HG03280 (cell line): ENCODE measurements around the gene FIGNL1.
"Not testable (repeated sequence)": the region's sequence is repeated elsewhere in the genome, so short reads cannot be mapped to it uniquely, and the experiment has no call there.

Experiments
- ATAC-seq: cut with Tn5 transposase; IDR thresholded peaks from one replicate; pipeline ENCODE4 v1.9.1; 2021; ENCODE audit warnings: mild to moderate bottlenecking, moderate library complexity; ENCODE audit not compliant: unreplicated experiment

The FIGNL1 gene

DNA sequence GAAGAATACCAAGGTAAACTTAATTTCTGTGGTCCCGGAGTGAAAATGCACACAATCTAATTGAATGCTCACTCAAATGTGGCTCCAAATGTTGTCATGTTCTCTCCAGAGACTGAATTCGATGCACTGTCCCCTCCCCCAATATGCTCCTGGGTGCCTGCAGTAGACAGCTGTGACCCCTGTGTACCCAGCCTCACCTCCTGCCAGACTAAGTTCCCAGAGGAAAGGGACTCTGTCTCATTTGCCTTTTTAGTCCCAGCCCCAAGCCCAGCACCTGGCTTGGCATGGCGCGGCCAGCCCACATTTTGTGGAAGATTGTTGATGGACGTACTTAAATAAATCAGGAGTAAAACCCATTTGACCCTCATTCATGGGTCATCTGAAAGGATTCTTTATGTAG is 21.8 kb upstream of the FIGNL1 start:
- no peak for ATAC-seq

DNA sequence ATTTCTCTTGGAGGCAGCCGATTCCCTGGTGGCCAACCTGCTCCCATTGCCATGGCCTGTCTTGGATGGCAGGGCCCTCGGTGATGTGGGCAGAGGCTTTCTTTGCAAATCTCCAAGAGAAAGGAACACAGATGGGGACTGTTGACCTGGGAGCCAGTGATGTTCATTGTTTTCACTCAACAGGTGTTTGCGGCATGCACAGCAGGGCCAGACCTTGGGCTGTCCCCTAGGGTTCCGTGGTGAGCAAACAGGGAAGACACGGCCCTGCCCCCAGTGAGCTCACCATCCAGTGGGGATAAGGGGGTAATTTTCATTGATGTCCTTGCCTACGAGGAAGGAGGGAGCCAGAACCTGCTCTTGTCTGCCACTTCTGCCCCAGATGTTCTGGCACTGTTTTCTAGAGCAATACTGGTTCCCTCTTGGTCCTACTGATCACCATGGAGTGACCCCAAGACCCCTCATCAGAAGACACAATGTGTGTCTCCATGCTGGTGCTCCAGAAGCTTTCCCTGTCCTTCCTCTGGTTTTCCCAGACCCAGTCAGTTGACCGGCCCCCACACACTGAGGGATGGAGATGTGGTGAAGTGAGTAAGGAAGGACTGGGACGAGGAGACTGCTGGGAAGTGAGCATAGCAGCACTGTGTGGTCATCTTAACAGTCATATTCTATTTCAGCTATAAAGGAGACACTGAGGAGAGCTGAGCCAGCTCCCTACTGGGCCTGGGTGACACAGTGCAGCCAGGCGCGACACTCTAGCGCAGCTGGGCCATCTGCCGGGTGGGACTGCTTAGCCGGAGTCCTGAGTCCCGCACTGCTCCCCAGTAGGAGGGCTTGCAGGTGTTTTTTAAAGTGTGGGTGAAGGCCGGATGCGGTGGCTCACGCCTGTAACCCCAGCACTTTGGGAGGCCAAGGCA is 20.4 kb upstream of the FIGNL1 start:
- no peak for ATAC-seq

DNA sequence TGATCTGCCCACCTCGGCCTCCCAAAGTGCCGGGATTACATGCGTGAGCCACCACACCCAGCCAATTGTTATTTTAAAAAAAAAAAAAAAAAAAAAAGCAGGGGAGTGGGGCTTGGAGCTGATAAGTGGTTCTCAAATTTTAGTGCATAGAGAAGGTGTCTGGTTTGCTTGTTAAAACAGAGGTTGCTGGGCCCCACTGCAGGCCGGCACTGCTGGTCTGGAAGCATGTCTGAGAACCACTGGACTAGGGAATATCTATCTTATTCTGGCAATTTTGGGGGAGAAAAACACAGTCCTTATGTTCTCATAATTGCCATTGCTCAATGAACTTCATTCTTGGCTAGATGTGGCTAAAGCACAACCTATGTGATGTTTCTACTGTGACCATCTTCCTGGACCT is 19.0 kb upstream of the FIGNL1 start:
- ATAC-seq = no peak

DNA sequence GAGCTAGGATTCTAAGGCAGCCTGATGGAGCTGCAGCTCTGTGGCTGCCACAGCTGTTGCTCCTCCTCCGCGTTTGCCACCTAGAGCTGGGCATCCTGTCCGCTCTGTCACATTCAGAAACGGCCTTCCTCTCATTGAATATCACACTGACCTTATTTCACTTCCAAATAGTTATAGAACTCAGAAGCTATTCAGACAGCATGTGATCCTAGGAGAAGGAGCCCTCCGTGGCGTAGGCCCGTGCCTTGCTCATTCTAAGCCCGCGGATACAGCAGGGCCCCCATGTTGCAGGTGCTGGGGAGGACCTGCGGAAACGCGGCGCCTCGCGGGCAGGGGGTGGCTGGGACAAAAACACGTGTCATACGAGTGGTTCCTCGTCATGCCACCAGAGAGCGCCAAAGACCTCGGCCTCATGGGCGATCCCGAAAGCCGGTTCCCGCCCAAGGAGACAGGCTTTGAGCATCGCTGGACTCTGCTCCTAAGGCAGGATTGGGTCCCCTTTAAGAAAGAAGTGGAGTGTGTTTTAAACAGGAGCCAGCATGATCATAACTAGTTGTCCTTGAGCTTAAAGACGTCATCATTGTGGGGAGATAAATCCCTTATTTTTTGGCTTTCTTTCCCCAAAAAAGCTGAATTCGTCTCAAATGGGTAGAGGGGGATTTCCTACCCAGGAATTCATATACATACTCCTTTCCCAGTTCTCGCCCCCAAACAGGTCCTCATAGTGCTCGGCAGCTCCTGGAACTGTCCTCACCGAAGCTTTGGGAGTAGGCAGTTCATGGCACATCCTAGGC is 17.9 kb upstream of the FIGNL1 start:
- ATAC-seq = peak; percentile 81

DNA sequence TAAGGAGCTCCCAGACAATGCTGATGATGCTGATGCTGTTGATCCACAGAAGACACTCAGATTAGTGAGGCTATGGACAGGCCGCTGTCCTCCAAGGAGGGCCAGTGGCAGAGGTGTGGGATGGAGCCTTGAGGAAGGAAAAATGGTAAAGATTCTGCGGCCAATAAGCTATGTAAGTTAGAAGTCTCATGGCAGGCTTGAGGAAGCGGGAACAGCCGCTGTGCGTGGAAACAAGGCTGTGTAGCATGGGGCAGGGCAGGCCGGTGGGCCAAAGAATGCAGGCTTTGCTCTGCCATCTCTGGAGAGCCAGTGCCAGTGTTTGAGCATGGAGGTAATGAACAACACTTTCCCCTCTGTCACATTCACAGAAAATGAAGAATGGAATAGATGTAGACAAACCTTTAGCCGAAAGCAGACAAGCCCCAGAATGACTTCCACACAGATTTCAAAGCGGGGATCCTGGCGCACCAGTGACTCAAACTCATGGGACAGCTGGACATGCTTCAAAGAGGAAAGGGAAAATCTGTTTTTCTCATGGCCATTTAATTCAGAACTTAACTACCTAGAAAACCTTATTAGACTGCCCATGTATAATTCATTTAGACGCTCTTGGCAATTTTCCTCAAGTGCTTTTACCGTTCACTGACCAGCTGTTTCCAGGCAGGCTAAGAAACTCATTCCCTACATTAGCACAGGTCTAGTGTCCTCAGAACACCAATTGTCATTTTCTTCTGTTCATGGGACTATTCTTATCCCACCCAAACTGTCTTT is 16.9 kb upstream of the FIGNL1 start:
- no peak for ATAC-seq

DNA sequence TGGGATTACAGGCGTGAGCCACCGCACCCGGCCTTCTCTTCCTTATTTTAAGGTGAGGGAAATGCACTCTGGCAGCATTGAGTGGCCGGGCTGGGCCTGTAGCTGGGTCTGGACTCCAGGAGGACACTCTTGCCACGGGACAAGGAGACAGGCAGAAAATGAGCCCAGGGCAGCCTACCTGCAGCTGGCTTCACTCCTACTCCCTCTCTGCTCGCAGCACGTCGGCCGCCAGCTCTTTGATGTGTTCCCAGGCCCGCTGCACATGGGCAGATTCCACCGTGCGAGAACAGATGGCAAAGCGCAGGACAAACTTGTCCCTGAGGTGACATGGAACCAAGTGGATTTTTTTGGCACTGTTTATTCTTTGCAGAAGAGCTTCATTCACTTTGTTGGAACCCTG is 12.9 kb upstream of the FIGNL1 start:
- no peak for ATAC-seq

DNA sequence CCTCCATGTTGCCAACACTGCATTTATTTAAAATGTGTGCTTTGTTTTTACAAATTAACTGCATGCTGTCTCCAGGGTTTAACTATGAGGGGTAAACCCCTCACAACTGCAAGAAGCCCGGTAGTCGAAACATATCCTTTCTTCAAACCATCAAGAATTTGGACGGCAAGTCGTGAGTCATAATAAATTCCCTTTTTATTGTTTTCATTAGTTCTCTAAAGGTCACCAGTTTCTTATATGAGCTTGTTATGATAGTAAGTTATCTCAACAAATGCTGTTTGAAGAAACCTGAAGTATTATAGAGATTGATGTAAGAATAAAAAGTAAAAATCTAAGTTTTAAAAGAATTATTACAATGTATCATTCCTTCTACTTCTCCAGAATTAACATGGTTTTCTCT is 12.2 kb upstream of the FIGNL1 start:
- no peak for ATAC-seq

DNA sequence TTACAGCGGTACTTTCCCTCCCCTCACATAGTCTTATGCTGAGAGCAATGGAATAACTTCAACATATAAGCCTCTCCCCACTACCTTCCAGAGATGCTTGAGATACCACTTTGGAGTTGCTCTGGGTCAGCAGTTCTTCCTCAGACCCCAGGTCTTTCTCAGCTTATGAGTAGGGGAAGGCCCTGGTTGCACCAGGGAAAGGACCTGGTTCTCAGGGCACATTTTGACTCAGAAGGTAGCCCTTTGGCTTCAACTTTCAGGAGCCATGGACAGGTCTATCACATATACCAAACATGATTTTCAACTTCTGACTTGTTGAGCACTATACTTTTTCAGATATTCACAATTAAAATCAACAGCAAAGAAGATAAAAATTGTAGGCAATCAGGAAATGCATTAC is 11.5 kb upstream of the FIGNL1 start:
- no peak for ATAC-seq

DNA sequence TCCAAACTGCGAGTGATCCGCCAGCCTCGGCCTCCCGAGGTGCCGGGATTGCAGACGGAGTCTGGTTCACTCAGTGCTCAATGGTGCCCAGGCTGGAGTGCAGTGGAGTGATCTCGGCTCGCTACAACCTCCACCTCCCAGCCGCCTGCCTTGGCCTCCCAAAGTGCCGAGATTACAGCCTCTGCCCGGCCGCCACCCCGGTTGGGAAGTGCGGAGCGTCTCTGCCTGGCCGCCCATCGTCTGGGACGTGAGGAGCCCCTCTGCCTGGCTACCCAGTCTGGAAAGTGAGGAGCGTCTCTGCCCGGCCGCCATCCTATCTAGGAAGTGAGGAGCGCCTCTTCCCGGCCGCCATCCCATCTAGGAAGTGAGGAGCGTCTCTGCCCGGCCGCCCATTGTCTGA is 9.0 kb upstream of the FIGNL1 start:
- not testable (repeated sequence) for ATAC-seq

DNA sequence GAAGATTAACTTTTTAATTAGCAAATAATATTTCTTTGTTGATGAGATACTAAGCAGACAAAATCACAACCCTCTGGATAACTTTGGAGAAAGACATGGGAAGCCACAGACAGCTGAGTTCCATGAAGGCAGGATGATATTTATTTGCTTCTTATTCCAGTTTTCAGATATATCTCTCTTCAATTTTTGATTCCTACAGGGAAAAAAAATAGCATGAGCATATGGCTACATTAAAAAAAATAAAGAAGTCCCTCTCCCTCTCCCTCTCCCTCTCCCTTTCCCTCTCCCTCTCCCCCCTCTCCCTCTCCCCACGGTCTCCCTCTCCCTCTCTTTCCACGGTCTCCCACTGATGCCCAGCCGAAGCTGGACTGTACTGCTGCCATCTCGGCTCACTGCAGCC is 8.5 kb upstream of the FIGNL1 start:
- not testable (repeated sequence) for ATAC-seq

DNA sequence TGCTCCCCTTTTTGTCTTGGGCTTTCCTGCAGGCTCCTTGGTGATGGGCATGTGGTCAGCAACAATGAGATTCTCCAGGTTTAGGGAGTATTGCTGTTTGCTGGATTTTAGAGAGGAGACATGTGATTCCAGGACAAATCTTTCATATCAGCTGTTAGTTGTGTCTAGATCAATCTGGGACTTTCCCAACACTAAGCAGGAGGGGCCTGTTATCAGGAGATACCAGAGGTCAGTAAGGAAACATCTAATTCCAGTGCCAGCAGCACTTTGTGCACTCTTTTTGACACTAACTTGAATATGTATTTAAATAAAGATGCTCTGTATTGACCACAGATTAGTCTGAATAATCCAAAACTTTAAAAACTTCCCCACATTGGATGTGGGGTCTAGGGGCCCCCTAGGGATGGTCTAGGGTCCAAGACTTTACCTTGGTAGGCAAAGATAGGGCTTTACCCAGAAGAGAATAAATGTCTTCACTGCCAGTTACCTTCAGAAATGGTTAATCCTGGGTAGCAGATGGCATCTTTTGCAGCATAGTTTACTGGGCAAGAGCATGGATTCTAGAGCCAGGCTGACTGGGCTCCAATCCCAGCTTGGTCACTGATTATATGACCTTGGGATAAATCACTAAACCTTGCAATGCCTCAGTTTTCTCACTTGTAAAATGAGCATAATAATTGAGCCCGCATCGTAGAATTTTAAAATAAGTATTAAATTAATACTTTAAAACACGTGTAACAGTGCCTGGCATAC is 6.4 kb upstream of the FIGNL1 start:
- ATAC-seq = no peak

DNA sequence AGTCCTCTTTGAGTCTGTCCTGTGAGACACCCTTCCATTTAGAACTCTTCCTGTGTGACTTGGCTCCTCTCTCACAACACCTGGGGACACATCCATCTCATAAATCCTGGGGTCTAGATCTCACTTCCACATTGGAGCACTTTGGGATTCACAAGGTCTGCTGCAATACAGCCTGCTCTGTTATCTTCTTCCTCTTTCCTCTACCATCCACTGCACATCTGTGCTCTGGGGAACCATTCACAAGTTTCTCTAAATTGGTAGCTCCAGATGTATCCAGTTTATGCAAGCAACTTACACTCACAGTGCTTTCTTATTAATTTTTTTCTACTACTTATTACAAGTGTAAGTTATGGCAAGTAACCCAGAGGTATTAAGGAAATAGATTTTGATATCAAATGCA is 5.5 kb upstream of the FIGNL1 start:
- no peak for ATAC-seq

DNA sequence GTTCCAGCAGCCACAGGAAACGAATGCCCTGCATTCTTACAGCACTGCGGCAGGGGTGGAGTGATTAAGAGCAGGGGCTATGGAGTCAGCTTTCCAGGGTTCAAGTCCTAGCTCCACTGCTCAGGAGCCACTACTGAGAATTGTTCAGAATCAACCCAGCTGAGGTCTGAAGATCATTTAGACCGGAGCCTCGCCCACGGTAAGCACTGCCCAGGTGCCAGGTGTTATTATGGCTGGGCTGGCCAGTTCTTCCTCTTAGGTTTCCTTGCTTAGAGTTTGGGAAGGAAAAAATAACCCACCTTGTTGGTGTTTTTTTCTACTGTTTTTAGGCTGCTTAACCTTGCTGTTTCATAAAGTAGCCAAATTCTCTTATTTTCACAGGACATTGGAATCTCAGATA is 4.8 kb upstream of the FIGNL1 start:
- ATAC-seq = no peak

DNA sequence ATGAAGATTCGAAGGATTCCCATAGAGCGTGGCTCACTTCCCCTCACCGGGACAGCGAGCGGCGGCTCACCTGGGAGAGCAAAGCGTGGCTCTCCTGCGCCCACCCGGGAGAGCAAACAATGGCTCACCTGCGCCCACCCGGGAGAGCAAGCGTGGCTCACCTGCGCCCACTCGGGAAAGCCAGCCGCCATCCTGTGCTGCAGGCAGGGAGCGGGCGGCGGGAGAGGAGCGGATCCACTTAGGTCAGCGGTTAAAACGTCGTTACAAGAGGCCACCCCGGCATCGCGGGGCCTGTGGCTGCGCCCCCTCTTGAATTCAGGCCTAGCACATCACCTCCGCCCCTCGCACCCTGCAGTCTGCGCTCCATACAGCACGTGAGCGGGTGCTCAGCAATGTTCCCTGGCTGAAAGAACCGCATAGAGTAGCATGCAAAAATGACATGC is 461 bp upstream of the FIGNL1 start:
- ATAC-seq = no peak

DNA sequence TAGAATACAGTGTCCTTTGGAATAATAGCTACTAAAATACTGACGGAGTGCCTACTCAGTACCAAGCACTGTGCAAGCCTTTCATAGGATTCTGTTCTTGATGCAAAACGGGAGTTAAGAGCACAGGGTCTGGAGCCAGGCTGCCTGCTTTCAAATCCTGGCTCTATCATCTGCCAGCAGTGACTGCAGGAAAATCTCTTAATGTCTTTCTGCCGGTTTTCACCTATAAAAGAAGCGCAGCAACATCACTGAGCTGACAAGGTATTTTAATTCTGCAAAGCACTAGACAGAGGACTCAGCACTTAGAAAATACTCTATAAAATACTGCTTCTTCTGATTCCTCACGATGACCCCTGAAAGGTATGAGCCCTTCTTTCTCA is 659 bp downstream of the FIGNL1 start:
- ATAC-seq = no peak

DNA sequence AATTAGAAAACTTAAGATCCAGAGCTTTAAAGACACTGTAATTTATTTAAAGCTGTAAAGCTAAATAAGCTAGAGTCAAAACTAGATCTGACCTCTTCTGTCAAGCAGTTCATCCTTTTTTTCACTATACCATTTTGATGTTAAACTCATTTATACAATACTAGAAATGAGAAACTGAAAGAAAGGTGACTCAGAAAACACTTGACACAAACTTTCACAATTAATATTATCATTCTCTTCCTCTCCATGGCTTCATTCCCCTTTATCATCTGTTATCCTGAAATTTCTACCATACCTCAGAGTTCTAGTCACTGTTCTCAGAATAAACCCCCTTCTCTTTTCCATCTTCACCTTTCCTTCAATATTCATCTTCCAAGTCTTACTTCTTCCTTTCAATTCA is 1.3 kb downstream of the FIGNL1 start:
- ATAC-seq = peak; percentile 28

DNA sequence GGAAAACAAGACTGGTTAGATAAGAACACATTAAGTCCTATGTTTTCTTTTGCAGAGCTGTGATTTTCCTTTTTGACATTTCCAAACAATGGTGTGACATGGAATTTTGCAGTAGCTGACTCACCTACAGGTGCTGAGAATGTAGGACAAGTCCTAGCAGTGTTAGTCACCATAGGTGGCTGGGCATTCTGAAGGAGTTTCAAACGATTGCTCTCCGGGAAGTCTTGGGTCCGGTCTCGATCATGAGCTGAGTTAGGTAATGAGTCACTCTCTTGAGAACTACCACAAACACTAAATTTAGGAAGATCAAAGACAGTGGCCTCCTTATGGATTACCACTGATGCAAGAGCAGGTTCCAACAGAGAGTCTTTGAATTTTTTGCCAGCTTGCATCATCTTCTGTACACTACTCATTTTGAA is 3.6 kb downstream of the FIGNL1 start:
- no peak for ATAC-seq

DNA sequence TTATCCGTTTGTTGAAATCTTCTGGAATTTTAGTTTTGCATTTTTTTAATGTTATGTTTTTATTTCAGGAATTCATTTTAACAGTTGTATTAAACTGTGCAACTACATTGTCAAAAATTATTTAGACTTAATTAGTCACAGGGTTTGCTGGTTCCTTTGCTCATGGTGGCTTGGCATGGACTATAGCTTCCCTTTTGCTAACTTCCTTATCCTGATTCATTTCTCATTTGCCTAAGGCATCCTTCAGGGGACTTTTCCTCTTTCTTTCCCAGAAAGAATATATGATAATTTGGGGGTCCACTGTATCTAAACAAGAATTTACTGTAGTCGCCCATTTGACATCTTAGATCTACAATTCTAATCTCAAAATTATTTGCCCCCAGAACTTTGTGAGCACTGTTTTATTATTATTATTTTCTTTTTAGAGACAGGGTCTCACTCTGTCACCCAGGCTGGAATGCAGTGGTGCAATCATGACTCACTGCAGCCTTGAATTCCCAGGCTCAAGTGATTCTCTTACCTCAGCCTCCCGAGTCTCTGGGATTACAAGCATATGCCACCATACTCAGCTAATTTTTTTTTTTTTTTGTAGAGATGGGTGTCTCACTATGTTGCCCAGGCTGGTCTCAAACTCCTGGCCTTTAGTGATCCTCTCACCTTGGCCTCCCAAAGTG is 13.9 kb downstream of the FIGNL1 start:
- ATAC-seq = no peak

DNA sequence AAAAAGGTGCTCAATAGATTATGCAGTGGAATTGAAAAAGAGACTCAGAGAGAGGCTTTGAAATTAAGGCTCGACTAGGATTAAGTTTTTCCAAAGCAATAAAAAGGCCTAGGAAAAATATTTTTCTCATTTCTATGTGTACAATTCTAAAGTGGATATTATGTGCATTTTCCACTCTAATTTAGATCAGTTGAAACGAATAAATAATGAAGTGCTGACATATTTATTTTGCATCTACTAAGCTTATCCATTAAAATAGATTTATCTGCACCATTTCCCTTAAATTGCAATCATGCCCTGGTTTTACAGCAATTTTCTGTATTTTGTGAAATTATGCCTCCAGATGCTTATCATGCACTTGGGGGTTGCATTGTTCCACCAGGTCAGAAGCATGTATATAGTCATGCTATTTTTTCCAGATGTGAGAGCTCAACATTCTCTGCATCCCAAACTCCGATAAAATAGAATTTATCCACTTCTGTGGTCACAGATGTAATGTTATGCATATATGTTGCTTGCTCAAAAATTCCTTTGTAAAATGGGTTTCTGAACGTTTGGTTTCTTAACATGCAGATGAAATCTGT is 18.3 kb downstream of the FIGNL1 start:
- ATAC-seq = no peak

DNA sequence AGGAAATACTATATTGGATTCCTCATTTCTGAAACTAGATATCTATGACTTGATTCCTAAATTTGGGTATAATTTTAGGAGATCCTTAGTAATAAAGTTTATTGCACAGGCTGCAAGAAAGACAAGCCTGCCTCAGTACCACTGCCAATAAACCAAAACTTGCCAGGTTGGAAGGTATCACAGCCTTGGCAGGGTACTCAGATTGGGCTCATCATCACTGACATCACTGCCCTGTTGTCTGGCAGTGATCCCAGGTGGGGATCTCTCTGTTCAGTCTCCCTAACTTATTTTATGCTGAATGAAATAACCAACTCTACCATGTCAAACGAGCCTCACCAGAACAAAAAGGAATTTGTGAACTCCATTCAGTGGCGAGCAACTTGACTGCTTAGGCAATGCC is 18.8 kb downstream of the FIGNL1 start:
- ATAC-seq = no peak
